HepG2 (cell line): Measurements from ENCODE around the gene SMC6. TPM values are rescaled to one million over a fixed set of nuclear protein-coding genes. Genes with fewer than 3 reads are reported as not detected.
A peak's percentile ranks its signal among the peaks of the same experiment; 100 is the strongest.

Experiments
- CREM ChIP-seq, 2 experiments: sonication (generic) in 1 of 2; formaldehyde crosslinking in 1 of 2; IDR thresholded peaks; 2 replicates each; pipeline versions ENCODE4 v1.4.0 to v1.6.1; 2016 to 2020; ENCODE audit warnings: antibody characterized with exemption in 1 of 2, mild to moderate bottlenecking in 1 of 2, missing genetic modification reagents in 1 of 2
- CTCF ChIP-seq: sonication (generic); formaldehyde crosslinking; IDR thresholded peaks from 2 replicates; pipeline ENCODE4 v1.5.0; 2020; ENCODE audit warnings: mild to moderate bottlenecking, missing genetic modification reagents, moderate library complexity
- GTF2F1 ChIP-seq: fragments of 150-350 bp; IDR thresholded peaks from 2 replicates; pipeline ENCODE4 v1.6.1; 2014; ENCODE audit warnings: low read length
- HNRNPLL ChIP-seq: fragments of 200-400 bp; formaldehyde crosslinking; IDR thresholded peaks from 2 replicates; pipeline ENCODE4 v1.6.1; 2017; ENCODE audit warnings: mild to moderate bottlenecking, low read depth, low read length; ENCODE audit not compliant: poor library complexity, severe bottlenecking
- MTA1 ChIP-seq: sonication (generic); formaldehyde crosslinking; IDR thresholded peaks from 2 replicates; pipeline ENCODE4 v1.4.0; 2020; ENCODE audit warnings: missing genetic modification reagents, mild to moderate bottlenecking, borderline replicate concordance
- MXD1 ChIP-seq: sonication (generic); formaldehyde crosslinking; IDR thresholded peaks from 2 replicates; pipeline ENCODE4 v1.4.0; 2020; ENCODE audit warnings: mild to moderate bottlenecking, missing genetic modification reagents
- NONO ChIP-seq, 2 experiments: fragments of 450-650 bp in 1 of 2; sonication (generic) in 1 of 2; formaldehyde crosslinking in 1 of 2; IDR thresholded peaks in 1 of 2; conservative IDR thresholded peaks in 1 of 2; 2 replicates each; pipeline versions ENCODE4 v1.6.1 to v1.8.0; 2017 to 2022; ENCODE audit warnings: mild to moderate bottlenecking in 1 of 2, missing genetic modification reagents in 1 of 2, moderate library complexity in 1 of 2
- PITX1 ChIP-seq: sonication (generic); formaldehyde crosslinking; IDR thresholded peaks from 2 replicates; pipeline ENCODE4 v1.5.1; 2020; ENCODE audit warnings: mild to moderate bottlenecking, missing genetic modification reagents
- POGZ ChIP-seq: sonication (generic); formaldehyde crosslinking; IDR thresholded peaks from 2 replicates; pipeline ENCODE4 v1.4.0; 2020; ENCODE audit warnings: mild to moderate bottlenecking, missing genetic modification reagents
- THAP9 ChIP-seq: sonication (generic); formaldehyde crosslinking; IDR thresholded peaks from 2 replicates; pipeline ENCODE4; 2020; ENCODE audit warnings: missing genetic modification reagents, mild to moderate bottlenecking, borderline replicate concordance
- TOPORS ChIP-seq: sonication (generic); formaldehyde crosslinking; IDR thresholded peaks from 2 replicates; pipeline ENCODE4 v1.8.0; 2023; ENCODE audit warnings: mild to moderate bottlenecking, missing genetic modification reagents
- ZNF350 ChIP-seq: sonication (generic); formaldehyde crosslinking; IDR thresholded peaks from 2 replicates; pipeline ENCODE4 v1.4.0; 2020; ENCODE audit warnings: mild to moderate bottlenecking, low read depth, missing genetic modification reagents, borderline replicate concordance
- ZNF44 ChIP-seq: sonication (generic); formaldehyde crosslinking; IDR thresholded peaks from 2 replicates; pipeline ENCODE4 v1.5.1; 2020; ENCODE audit warnings: mild to moderate bottlenecking, missing genetic modification reagents
- ZNF546 ChIP-seq: sonication (generic); formaldehyde crosslinking; conservative IDR thresholded peaks from 2 replicates; pipeline ENCODE4 v1.8.1; 2023; ENCODE audit warnings: mild to moderate bottlenecking, missing genetic modification reagents
- ZNF768 ChIP-seq: sonication (generic); formaldehyde crosslinking; IDR thresholded peaks from 2 replicates; pipeline ENCODE4 v1.4.0; 2020; ENCODE audit warnings: missing genetic modification reagents
- ZNF800 ChIP-seq: sonication (generic); formaldehyde crosslinking; IDR thresholded peaks from 2 replicates; pipeline ENCODE4 v1.4.0; 2020; ENCODE audit warnings: missing genetic modification reagents
- polyA plus RNA-seq, 8 experiments: library from polyadenylated mRNA; depleted of rRNA in 3 of 8; stranded (reverse) in 7 of 8; unstranded in 1 of 8; fragments of >200 nt; fragmentation: Illumina TruSeq in 4 of 8; extraction: Trizol in 4 of 8; gene quantifications; 2 replicates each; pipeline versions ENCODE4 v1.2.1 to v1.2.3, GENCODE V29; 2011 to 2016; ENCODE audit warnings: low read depth in 4 of 8, missing spikeins in 1 of 8, mixed read lengths in 1 of 8; ENCODE audit not compliant: insufficient read depth in 1 of 8
- total RNA-seq, 5 experiments: library from RNA; depleted of rRNA; stranded (reverse); fragments of >200 nt; fragmentation: Illumina TruSeq; extraction: Trizol; gene quantifications; 2 replicates each; pipeline ENCODE4 v1.2.3, GENCODE V29; 2016; ENCODE audit warnings: low read depth in 1 of 5
- TF ChIP-seq, protein P1 (sequence below): IDR thresholded peaks from 2 replicates; pipeline ENCODE4 v1.6.1; 2016; ENCODE audit warnings: low read depth, borderline replicate concordance

The SMC6 gene
- total and polyA plus RNA-seq, 2 of the 13 experiments (the other 11 are each of a cell fraction or from before 2014, with no cell fraction given) = 18.9 to 55.3 TPM

- TF ChIP-seq CTCF (CRISPR knock-in tag) (no peak), CREM (IDR thresholded peaks at IDR 0.05) (no peak), CREM (CRISPR knock-in tag; IDR thresholded peaks at IDR 0.05) (no peak), NONO (IDR thresholded peaks at IDR 0.05) (no peak), NONO (CRISPR knock-in tag; conservative IDR thresholded peaks at IDR 0.05) (peak; percentile 90), ZNF768 (CRISPR knock-in tag) (peak; percentile 80), HNRNPLL (no peak), GTF2F1 (no peak), ZNF800 (CRISPR knock-in tag) (peak; percentile 73), TOPORS (peak; percentile 92), THAP9 (CRISPR knock-in tag) (no peak), ZNF350 (peak; percentile 82; the same call in 1 of the 2 replicates), POGZ (CRISPR knock-in tag) (no peak; the same call in none of the 2 replicates), ZNF44 (CRISPR knock-in tag) (peak; percentile 83), ZNF546 (peak; percentile 96), PITX1 (CRISPR knock-in tag) (peak; percentile 48), MTA1 (CRISPR knock-in tag) (peak; percentile 29; the same call in 1 of the 2 replicates), MXD1 (CRISPR knock-in tag) (peak; percentile 93)
- TF ChIP-seq, protein P1, sequence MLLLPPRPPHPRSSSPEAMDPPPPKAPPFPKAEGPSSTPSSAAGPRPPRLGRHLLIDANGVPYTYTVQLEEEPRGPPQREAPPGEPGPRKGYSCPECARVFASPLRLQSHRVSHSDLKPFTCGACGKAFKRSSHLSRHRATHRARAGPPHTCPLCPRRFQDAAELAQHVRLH (CRISPR knock-in tag) = peak; percentile 60; the same call in 1 of the 2 replicates
Observed at GRCh38 chr2:17752892-17753802, 463 bp downstream of the SMC6 start (continued).
